H54 (cell line): ENCODE measurements around the gene PAFAH2.

ENCODE experiments used
- DNase-seq: peaks from one replicate; pipeline ENCODE4 v3.0.0; 2011; ENCODE audit warnings: low spot score, mixed read lengths; ENCODE audit not compliant: insufficient read length
- FAIRE-seq: peaks from 3 replicates; lab custom pipeline; 2011; peaks lifted over from hg19 to GRCh38; lab: Jason Lieb, UNC
- POLR2A ChIP-seq: IDR thresholded peaks from 2 replicates; pipeline ENCODE4 v1.6.1; 2011; ENCODE audit warnings: low read depth, mild to moderate bottlenecking, low read length

Gene PAFAH2

DNA sequence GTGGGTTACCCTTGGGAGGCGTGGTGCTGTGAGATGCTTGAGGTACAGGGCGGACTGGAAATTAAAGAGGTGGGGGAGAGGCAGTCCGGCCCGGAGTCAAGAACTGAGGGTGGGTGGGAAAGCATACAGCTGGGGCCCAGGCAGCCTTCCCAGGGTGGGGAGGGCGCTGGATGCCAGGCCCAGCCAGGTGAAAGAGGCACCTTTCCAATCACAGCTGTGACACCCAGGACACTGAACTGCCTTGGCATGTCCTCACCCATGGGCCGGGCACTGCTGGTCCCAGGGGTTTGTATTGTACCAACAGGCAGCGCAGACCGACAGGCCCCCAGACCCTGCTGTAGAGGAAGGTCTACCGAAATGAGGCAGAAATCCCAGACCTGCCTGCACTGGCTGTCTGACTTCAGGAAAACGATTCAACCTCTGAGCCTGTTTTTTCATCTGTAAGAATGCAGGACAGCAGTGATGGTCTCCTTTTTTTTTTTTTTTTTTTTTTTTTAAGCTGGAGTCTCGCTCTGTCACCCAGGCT lies 39.0 kb upstream of the PAFAH2 start:
- FAIRE-seq: no peak
- no peak for DNase-seq
- TF ChIP-seq POLR2A: no peak

- FAIRE-seq (no peak), DNase-seq (peak; percentile 65)
- TF ChIP-seq POLR2A: no peak
Measured at GRCh38 chr1:26035959-26036755, 38.3 kb upstream of the PAFAH2 start.

DNA sequence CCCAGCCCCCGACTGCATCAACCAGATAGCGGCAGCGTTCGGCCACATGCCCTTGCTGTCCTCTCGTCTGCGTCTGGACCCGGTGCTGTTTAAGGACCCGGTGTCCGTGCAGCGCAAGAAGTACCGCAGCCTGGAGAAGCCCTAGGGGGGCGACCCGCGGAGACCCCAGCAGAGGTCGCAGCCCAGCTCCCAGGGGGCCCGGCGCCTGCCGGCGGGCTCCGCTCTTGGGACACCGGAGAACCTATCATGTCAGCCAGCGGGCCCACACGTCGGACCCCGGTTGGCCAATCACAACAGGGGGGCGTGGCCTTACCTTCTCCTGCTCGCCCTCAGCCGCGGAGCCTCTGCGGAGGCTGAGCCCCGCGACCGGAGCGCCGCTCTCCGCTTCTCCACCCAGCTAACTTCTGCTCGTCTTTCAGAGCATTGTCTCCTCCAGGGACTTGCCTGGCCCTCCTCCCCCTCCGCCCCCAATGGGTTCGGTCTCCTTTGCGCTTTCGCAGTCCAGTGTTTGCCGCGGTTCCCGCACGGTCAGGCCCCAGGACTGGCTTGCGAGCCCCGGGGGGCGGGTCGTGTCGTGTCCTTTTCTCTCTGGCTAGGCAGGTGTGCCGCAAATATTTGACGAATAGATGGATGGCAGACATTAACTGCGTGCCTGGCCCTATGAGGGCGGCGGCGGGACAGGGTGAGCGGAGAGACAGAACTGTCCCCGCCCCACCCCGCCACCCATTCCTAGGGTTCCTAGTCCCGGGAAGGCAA lies 37.5 kb upstream of the PAFAH2 start:
- no peak for TF ChIP-seq POLR2A
- DNase-seq: peak; percentile 86
- no peak for FAIRE-seq

- DNase-seq: no peak
- no peak for TF ChIP-seq POLR2A
- FAIRE-seq: no peak
Measured at GRCh38 chr1:26034504-26035202, 36.8 kb upstream of the PAFAH2 start.

- no peak for FAIRE-seq
Measured at GRCh38 chr1:26032656-26033357, 34.9 kb upstream of the PAFAH2 start.

GRCh38 chr1:26031611-26032220 lies 33.9 kb upstream of the PAFAH2 start:
- TF ChIP-seq POLR2A: no peak
- FAIRE-seq: no peak
- no peak for DNase-seq

More at GRCh38 chr1:26032656-26033357, 34.9 kb upstream of the PAFAH2 start:
- no peak for DNase-seq
- TF ChIP-seq POLR2A: no peak

DNA sequence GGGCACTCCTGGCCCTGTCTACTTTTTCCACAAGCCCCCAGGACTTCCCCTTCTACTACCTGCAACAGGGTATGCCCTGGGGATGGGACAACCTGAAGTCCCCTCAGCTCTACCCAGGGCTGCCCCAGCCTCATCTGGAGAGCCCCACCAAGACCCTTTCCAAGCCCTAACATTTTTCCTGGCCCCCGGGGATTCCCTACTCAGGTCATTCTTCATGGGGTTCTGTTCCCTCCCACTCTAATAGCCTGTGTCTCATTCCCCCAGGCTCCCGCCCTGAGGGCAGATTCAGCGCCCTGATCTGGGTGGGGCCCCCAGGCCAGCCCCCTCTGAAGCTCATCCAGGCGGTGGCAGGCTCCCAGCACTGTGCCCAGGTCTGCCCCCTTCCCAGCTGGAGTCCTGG lies 33.3 kb upstream of the PAFAH2 start:
- DNase-seq: no peak
- FAIRE-seq: no peak
- TF ChIP-seq POLR2A: no peak

DNA sequence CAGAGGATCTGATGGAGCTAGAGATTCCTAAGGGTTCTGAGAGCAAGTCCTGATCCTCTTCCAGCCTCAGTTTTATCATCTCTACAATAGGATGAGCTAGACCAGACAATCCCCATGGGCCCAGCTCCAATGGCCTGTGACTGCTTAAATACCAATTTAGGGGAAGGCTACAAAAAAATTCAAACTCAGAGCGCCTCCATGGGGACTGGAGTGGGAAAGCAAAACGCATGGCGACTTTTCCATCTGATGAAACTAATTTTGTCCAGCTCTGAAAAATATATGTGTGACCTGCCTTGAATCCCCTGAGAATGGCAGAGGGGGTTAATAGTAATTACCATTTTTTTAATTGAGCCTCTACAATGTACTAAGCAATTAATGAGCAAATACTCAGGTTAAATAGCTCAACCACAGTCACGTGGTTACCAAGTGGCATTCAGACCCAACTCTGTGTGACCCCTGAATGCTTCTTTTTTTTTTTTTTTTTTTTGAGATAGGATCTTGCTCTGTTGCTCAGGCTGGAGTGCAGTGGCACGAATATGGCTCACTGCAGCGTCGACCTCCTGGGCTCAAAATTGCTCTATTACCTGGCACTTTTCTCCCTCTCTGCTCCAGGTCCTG lies 32.1 kb upstream of the PAFAH2 start:
- TF ChIP-seq POLR2A: no peak
- FAIRE-seq (no peak), DNase-seq (no peak)

DNA sequence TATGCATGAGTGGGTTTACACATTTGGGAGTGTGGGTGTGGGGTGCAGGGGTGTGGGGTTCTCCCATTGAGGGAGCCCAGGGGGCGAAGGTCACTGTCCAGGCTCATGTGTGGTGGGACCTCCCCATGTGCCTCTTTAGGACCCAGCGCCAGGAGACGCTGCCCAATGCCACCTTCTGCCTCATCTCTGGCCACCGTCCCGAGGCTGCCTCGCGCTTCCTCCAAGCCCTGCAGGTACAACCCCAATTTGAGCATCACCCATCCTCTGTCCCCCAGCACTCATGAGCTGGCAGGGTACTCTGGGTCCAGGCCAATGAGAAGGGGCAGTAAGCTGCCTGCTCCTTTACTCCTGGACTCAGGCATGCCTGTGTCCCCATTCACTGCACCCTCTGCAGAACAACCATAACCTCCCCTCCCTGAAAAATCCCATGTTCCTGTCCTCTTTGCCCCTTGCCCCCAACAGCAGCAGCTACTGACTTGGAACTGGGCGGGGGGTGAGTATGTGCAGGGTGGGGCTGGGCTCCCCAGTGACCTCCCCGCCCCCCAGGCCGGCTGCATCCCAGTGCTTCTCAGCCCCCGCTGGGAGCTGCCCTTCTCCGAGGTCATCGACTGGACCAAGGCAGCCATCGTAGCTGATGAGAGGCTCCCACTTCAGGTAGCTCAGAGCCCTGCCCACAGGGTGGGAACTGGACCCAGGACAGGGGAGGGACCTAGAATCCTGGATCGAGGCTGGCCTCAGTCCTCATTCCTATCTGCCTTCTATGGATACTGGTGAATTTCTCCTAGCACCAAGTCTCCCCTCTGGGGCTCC lies 31.4 kb upstream of the PAFAH2 start:
- DNase-seq (no peak), FAIRE-seq (no peak)

DNA sequence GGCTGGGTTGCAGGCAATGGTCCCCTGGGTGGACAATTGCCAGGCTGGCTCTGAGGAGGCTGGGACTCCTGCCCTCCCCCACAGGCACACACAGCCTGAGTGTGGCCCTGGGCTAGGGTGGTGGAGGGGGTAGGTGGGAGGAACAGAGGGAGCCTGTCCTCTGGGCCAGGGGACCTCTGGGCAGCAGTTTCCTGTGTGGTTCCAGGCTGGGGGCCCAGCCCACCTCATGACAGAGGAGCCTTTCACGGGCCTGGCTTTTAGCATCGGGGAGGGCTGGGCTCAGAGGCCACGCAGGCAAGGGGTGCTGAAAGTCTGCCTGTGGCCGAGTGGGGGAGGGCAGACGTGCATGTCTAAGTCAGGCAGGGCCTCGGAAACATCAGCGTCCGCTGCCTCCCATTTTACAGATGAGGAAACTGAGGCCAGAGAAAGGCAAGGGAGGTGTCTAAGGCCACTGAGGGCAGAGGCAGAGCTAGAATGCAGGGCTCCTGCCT lies 30.7 kb upstream of the PAFAH2 start:
- FAIRE-seq: no peak
- no peak for TF ChIP-seq POLR2A

More for the DNA sequence above, 31.4 kb upstream of the PAFAH2 start:
- no peak for TF ChIP-seq POLR2A

GRCh38 chr1:26027716-26028489 lies 30.0 kb upstream of the PAFAH2 start:
- no peak for DNase-seq
- FAIRE-seq: no peak
- no peak for TF ChIP-seq POLR2A

More for the DNA sequence above, 30.7 kb upstream of the PAFAH2 start:
- DNase-seq: no peak

- DNase-seq (no peak), FAIRE-seq (no peak)
- no peak for TF ChIP-seq POLR2A
Measured at GRCh38 chr1:26025517-26025916, 27.7 kb upstream of the PAFAH2 start.
